ENCODE results near the gene CRTAP. TPM values are rescaled to one million over a fixed set of nuclear protein-coding genes. Genes with fewer than 3 reads are reported as not detected.

CRTAP gene
- total RNA-seq, 2 donors from 2014 or later: 164 to 166 TPM

GRCh38 chr3:33194303-33194702 lies 80.5 kb downstream of the CRTAP start:
- no peaks in the 10 kb centered on the region for H3K36me3 Mint-ChIP-seq (ENCODE audit: low read depth)
- no peak overlapping the region for H3K4me3 Mint-ChIP-seq
- Histone ChIP-seq H3K9me3 (ENCODE audit: control insufficient read depth, low read length) (no peaks in the 10 kb centered on the region), H3K9ac (ENCODE audit: extremely low read depth, low read length, poor library complexity, severe bottlenecking) (no peak overlapping the region), H3K36me3 (ENCODE audit: control insufficient read depth, insufficient read depth, low read length) (no peaks in the 10 kb centered on the region), H3K4me1 (ENCODE audit: control insufficient read depth, insufficient read depth, low read length) (no peaks in the 10 kb centered on the region), H3K27ac (ENCODE audit: low read depth, low read length) (no peak overlapping the region), H3K4me3 (ENCODE audit: low read length) (no peak overlapping the region), H3K27me3 (ENCODE audit: control insufficient read depth, insufficient read depth, low read length, poor library complexity, severe bottlenecking) (no peaks in the 10 kb centered on the region)
- H3K4me1 Mint-ChIP-seq: no peaks in the 10 kb centered on the region
- 100% methylated on average over 1 of the region's 1 CpG; no CpG with 5 or more reads in 1 of the 2 experiments for WGBS, 2 experiments (ENCODE audit: insufficient coverage in 1 of 2, insufficient read length in 1 of 2)
- no peak for DNase-seq
- no peak for TF ChIP-seq CTCF (conservative IDR thresholded peaks at IDR 0.05)
- no peaks in the 10 kb centered on the region for H3K9me3 Mint-ChIP-seq
- H3K27me3 Mint-ChIP-seq (ENCODE audit: insufficient read depth): no peaks in the 10 kb centered on the region
- no peak overlapping the region for H3K27ac Mint-ChIP-seq

- Histone ChIP-seq H3K27ac (ENCODE audit: low read depth, low read length) (no peak overlapping the region), H3K27me3 (ENCODE audit: control insufficient read depth, insufficient read depth, low read length, poor library complexity, severe bottlenecking) (no peaks in the 10 kb centered on the region), H3K4me1 (ENCODE audit: control insufficient read depth, insufficient read depth, low read length) (no peaks in the 10 kb centered on the region), H3K4me3 (ENCODE audit: low read length) (no peak overlapping the region), H3K9me3 (ENCODE audit: control insufficient read depth, low read length) (no peaks in the 10 kb centered on the region), H3K36me3 (ENCODE audit: control insufficient read depth, insufficient read depth, low read length) (no peaks in the 10 kb centered on the region), H3K9ac (ENCODE audit: extremely low read depth, low read length, poor library complexity, severe bottlenecking) (no peak overlapping the region)
- Mint-ChIP-seq H3K4me1 (no peaks in the 10 kb centered on the region), H3K4me3 (no peak overlapping the region), H3K36me3 (ENCODE audit: low read depth) (no peaks in the 10 kb centered on the region), H3K27me3 (ENCODE audit: insufficient read depth) (no peaks in the 10 kb centered on the region), H3K27ac (no peak overlapping the region), H3K9me3 (no peaks in the 10 kb centered on the region)
- 90 to 95% methylated on average over 3 of the region's 3 CpGs for WGBS, 2 experiments (ENCODE audit: insufficient coverage in 1 of 2, insufficient read length in 1 of 2)
- DNase-seq: no peak
- TF ChIP-seq CTCF (conservative IDR thresholded peaks at IDR 0.05): no peak
These were observed 82.7 kb downstream of the CRTAP start for GRCh38 chr3:33196538-33196937.

Other genes starting within 250 kb of the CRTAP start
- under 1 TPM in 1 of 2 donors, not detected in 1; 0.11 TPM for gene CCR4, start 162.4 kb upstream of the CRTAP start, total RNA-seq
- 10 to 100 TPM; 66.9 to 67.9 TPM for gene GLB1, start 16.9 kb upstream of the CRTAP start, total RNA-seq
- gene TMPPE, start 16.9 kb upstream of the CRTAP start, total RNA-seq: 1 to 10 TPM; 5.2 to 8.4 TPM
- gene SUSD5, start 104.8 kb downstream of the CRTAP start, total RNA-seq: 1 to 10 TPM; 1.3 to 2.6 TPM
- gene FBXL2, start 163.4 kb downstream of the CRTAP start, total RNA-seq: 10 to 100 TPM; 12.4 to 18.2 TPM